Testis (tissue), 3 donors: ENCODE results near the gene LGALS3BP. TPM values are rescaled to one million over a fixed set of nuclear protein-coding genes. Genes with fewer than 3 reads are reported as not detected.
A peak's percentile ranks its signal among the peaks of the same experiment; 100 is the strongest.

Experiments
- DNase-seq: peaks from one replicate; pipeline ENCODE4 v3.0.0-alpha.2; 2019
- H3K27ac ChIP-seq, 2 donors: fragments of 200-600 bp; sonication (generic); one replicate each; pipeline ENCODE4 v1.5.1; 2019
- H3K27me3 ChIP-seq: fragments of 200-600 bp; sonication (generic); one replicate; pipeline ENCODE4 v1.5.1; 2019
- H3K36me3 ChIP-seq: fragments of 200-600 bp; sonication (generic); one replicate; pipeline ENCODE4 v1.5.1; 2017; ENCODE audit warnings: low read depth; ENCODE audit errors: missing control alignments
- H3K4me1 ChIP-seq: fragments of 200-600 bp; sonication (generic); one replicate; pipeline ENCODE4 v1.5.1; 2019
- H3K4me3 ChIP-seq, 2 donors: fragments of 200-600 bp; sonication (generic); one replicate each; pipeline ENCODE4 v1.5.1; 2017 to 2019
- H3K9me3 ChIP-seq: fragments of 200-600 bp; sonication (generic); one replicate; pipeline ENCODE4 v1.5.1; 2017
- CTCF ChIP-seq, 3 experiments: fragments of 450-650 bp in 2 of 3; fragments of 200-600 bp in 1 of 3; sonication (generic) in 1 of 3; IDR thresholded peaks; one replicate each; pipeline ENCODE4 v1.5.1; 2016 to 2019; ENCODE audit warnings: antibody characterized with exemption in 3 of 3, mild to moderate bottlenecking in 2 of 3, moderate library complexity in 1 of 3
- POLR2A ChIP-seq: fragments of 450-650 bp; IDR thresholded peaks from one replicate; pipeline ENCODE4 v1.6.1; 2017; ENCODE audit warnings: antibody characterized with exemption, mild to moderate bottlenecking, moderate library complexity
- WGBS, 2 donors: methylation state at CpG; one replicate each; pipeline ENCODE4 v1.1.5; 2018; 5-methylcytosine and 5-hydroxymethylcytosine counted together
- intact Hi-C: fragments of 100-400 bp; cut with DNase I; formaldehyde crosslinking; loops from one replicate; pipeline ENCODE4 v1.15.1; 2023; ENCODE audit warnings: low total_unique reads
- polyA plus RNA-seq: library from polyadenylated mRNA; stranded (reverse); fragments of 350-450 nt; fragmentation: Illumina TruSeq; extraction: RNeasy Lipid Tissue Mini Kit (QIAGEN cat#74804); gene quantifications from one replicate; pipeline ENCODE4 v1.2.3, GENCODE V29; 2014; ENCODE audit warnings: low read depth, low replicate concordance; ENCODE audit not compliant: insufficient read depth
- total RNA-seq, 2 donors: library from RNA; depleted of rRNA; stranded (reverse); fragments of >200 nt; gene quantifications; one replicate each; pipeline ENCODE4 v1.2.3, GENCODE V29; 2016

The LGALS3BP gene
- total and polyA plus RNA-seq, 3 donors from 2014 or later = 328 to 845 (median 498) TPM

GRCh38 chr17:78980624-78980972 is 875 bp upstream of the LGALS3BP start:
- peak overlapping the region in 1 of 2 donors; percentile 17 for H3K27ac ChIP-seq
- no peaks in the 10 kb centered on the region for H3K36me3 ChIP-seq
- intact Hi-C loops = no loop called here
- H3K4me1 ChIP-seq = peaks cover 45% of the 10 kb centered on the region
- 56 to 60% methylated on average over 1 to 3 of the region's 8 CpGs for WGBS, 2 donors
- DNase-seq = no peak
- TF ChIP-seq CTCF (IDR thresholded peaks at IDR 0.05) = no peak
- TF ChIP-seq POLR2A = no peak
- no peaks in the 10 kb centered on the region for H3K27me3 ChIP-seq
- no peaks in the 10 kb centered on the region for H3K9me3 ChIP-seq
- no peak overlapping the region for H3K4me3 ChIP-seq

- TF ChIP-seq CTCF (IDR thresholded peaks at IDR 0.05) = no peak
- no peak for TF ChIP-seq POLR2A
- Histone ChIP-seq H3K27me3 (no peaks in the 10 kb centered on the region), H3K4me1 (peaks cover 49% of the 10 kb centered on the region), H3K36me3 (no peaks in the 10 kb centered on the region), H3K9me3 (no peaks in the 10 kb centered on the region), H3K27ac (peak overlapping the region; percentile 49 to 68), H3K4me3 (no peak overlapping the region)
- WGBS, 2 donors = 50 to 64% methylated on average over 16 to 18 of the region's 21 CpGs
- DNase-seq = peak; percentile 56
- intact Hi-C loops = no loop called here
Measured at GRCh38 chr17:78977997-78978973, 1.4 kb downstream of the LGALS3BP start.

- H3K36me3 ChIP-seq = no peaks in the 10 kb centered on the region
- peak overlapping the region; percentile 49 to 68 for H3K27ac ChIP-seq
- H3K4me3 ChIP-seq = no peak overlapping the region
- no peaks in the 10 kb centered on the region for H3K27me3 ChIP-seq
- intact Hi-C loops = no loop called here
- no peaks in the 10 kb centered on the region for H3K9me3 ChIP-seq
- TF ChIP-seq CTCF (IDR thresholded peaks at IDR 0.05) (no peak), POLR2A (no peak)
- H3K4me1 ChIP-seq = peaks cover 49% of the 10 kb centered on the region
- 47 to 56% methylated on average over 8 of the region's 8 CpGs for WGBS, 2 donors
- no peak for DNase-seq
Measured at GRCh38 chr17:78977681-78977943, 2.1 kb downstream of the LGALS3BP start.

GRCh38 chr17:78976907-78977680 is 2.6 kb downstream of the LGALS3BP start:
- no peak overlapping the region for H3K4me3 ChIP-seq
- H3K27me3 ChIP-seq = no peaks in the 10 kb centered on the region
- peaks cover 52% of the 10 kb centered on the region for H3K4me1 ChIP-seq
- peak overlapping the region; percentile 49 to 68 for H3K27ac ChIP-seq
- no peak for TF ChIP-seq POLR2A
- TF ChIP-seq CTCF (IDR thresholded peaks at IDR 0.05) = no peak
- DNase-seq = no peak
- whole genome bisulfite sequencing, 2 donors = 58 to 80% methylated on average over 7 to 20 of the region's 20 CpGs
- intact Hi-C loops = no loop called here
- H3K9me3 ChIP-seq = no peaks in the 10 kb centered on the region
- H3K36me3 ChIP-seq = no peaks in the 10 kb centered on the region
